ENCODE results near the gene MLLT1. TPM values are rescaled to one million over a fixed set of nuclear protein-coding genes. Genes with fewer than 3 reads are reported as not detected.
A peak's percentile ranks its signal among the peaks of the same experiment; 100 is the strongest.

Gene MLLT1
- total RNA-seq, 4 donors from 2014 or later = 14.1 to 23.3 (median 18.1) TPM

GRCh38 chr19:6218491-6219146, 61.2 kb downstream of the MLLT1 start:
- ATAC-seq (ENCODE audit: low FRiP score) (peak; percentile 43), DNase-seq (ENCODE audit: low spot score) (peak; percentile 97)
- TF ChIP-seq CTCF (IDR thresholded peaks at IDR 0.05) = peak in 2 of 3 donors; percentile 70 to 98

DNA sequence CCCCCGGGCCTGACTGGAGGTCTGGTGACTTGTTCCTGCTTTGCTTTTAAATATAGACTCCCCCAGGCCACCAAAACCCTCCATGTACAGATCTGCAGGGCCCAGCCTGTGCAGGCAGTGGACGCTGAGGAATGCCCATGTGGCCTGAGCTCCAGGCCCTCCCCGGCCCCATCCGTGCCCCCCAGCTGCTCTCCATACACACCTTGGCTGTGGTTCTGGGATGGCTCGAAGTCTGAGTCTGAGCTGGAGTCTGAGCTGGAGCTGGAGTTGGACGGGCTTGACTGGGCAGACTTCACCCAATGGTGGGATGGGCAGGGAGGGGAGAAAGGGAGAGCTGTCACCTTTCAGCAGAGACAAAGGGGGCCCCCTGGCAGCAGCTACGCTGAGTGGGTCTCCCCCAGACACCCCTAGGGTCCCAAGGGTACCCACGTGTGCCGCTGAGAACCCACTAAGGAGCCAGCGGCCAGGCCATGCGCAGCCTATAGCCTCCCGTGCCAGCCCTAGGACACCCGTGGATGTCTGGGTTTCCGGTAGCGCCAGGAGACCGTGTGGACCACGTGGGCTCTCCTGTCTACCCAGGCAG, 61.9 kb downstream of the MLLT1 start:
- DNase-seq (ENCODE audit: low spot score) = no peak
- ATAC-seq (ENCODE audit: low FRiP score) = peak; percentile 16
- no peak for TF ChIP-seq CTCF (IDR thresholded peaks at IDR 0.05)

DNA sequence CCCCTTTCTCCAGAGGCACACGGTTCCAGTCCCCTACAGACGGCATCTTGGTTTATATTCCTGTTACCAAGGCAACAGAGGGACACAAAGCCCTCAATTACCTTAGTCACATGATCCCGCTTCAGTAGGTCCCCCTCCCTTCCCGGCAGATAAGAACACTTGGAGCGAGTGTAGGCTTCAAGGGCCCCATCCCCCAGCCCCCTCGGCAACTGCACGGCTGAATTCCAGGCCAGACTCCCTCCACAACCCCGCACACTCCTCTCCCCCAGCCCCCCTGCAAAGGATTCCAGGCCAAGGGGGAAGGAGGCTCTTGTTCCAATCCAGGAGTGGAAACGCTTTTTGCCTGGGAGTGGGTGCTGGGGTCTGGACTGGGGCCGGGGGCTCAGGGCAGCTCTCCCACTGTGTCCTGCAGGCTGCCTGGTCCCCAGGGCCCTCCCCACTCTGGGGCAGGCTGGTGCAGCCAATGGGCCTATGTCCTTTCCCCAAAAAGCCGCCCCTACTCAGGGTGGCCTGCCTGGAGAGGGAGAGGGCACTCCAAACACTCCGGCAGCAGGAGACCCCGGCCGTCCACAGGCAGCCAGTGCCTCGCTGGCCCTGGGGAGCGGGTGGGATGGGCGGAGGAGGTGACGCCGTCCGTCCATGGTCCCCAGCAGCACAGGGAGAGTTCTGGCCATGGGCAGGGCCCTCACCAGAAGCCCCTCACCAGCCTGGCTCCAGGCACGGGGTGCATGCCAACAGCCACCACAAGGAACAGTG, 62.6 kb downstream of the MLLT1 start:
- no peak for ATAC-seq (ENCODE audit: low FRiP score)
- no peak for DNase-seq (ENCODE audit: low spot score)
- TF ChIP-seq CTCF (IDR thresholded peaks at IDR 0.05) = no peak

DNA sequence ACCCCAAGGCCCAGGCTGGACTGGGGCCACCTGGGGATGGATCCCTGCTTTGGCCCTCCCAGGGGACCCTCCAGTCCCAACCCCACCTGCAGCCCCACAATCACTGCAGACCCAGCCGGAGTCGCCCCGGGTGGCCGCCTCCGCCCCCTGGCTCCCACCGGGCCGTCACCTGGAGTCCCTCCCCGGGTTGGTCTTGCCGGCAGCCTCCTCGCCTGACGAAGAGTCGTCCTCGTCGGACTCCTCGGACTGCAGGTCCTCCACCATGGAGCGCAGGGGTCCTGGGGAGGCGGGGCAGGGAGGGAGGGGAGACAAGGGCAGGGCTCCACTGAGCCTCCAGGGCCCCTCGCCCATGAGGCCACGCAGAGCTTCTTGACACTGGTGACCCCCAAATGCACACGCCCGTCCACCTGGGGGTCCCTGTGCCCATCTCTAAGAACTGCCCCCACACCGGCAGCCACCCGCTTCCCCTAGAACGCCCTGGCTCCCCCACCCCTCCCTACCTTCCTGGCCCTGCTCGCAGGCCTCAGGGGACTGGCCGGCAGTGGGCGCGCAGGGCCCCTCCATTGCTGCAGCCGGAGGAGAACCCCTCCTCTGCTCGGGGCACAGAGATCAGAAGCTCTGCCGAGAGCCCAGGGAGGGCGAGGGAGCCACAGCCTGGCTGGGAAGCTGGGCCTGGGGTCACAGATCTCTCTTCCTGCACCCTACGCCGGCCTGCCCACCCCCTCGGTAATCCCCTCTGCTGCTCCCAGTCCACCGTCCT, 63.4 kb downstream of the MLLT1 start:
- no peak for TF ChIP-seq CTCF (IDR thresholded peaks at IDR 0.05)
- ATAC-seq (ENCODE audit: low FRiP score) = no peak
- no peak for DNase-seq (ENCODE audit: low spot score)

GRCh38 chr19:6215701-6216235, 64.0 kb downstream of the MLLT1 start:
- no peak for ATAC-seq (ENCODE audit: low FRiP score)
- no peak for DNase-seq (ENCODE audit: low spot score)
- no peak for TF ChIP-seq CTCF (IDR thresholded peaks at IDR 0.05)

DNA sequence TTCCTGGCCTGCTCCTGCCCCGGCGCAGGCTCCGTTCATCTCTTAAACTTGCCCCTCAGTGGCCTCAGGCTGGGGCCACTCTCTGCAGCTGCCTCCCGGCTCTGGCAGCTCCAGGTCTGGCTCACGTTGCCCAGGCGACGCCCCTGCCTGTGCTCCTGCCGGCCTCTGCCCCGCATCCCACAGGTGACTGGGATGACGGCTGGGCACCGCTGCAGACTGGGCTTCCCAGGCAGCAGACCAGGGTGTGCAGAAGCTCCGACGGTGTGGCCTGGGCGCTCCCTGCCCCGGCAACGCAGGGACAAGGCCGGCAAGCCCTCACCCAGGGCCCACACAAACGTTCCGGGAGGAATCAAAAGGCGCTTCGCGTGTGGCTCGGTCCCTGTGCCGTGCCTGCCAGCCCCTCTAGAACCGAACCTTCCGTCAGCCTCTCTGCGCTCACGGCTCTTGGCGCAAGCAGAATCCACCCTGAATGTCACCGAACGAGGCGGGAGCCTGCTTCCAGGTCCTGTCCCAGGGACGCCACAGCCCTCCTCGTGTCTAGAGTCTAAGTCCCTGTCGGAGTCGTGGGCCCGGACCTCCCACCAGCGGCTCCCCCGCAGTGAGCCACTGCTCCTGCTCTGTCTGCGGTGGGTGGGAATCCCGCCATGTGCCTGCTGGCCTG, 64.8 kb downstream of the MLLT1 start:
- DNase-seq (ENCODE audit: low spot score) = no peak
- TF ChIP-seq CTCF (IDR thresholded peaks at IDR 0.05) = no peak
- no peak for ATAC-seq (ENCODE audit: low FRiP score)

All from omental fat pad (tissue), 4 donors.